Fibroblast of peridontal ligament (primary cell): ENCODE measurements around the gene HPS1.

Source experiments
- DNase-seq: peaks from one replicate; pipeline ENCODE4 v3.0.0-alpha.2; 2010; ENCODE audit errors: extremely low read depth

HPS1 gene

GRCh38 chr10:98389398-98389797, 57.3 kb downstream of the HPS1 start:
- no peak for DNase-seq

GRCh38 chr10:98388101-98388655, 58.6 kb downstream of the HPS1 start:
- no peak for DNase-seq

GRCh38 chr10:98384531-98385133, 62.1 kb downstream of the HPS1 start:
- DNase-seq = no peak

- DNase-seq = no peak
These were observed 62.9 kb downstream of the HPS1 start for GRCh38 chr10:98383869-98384268.

GRCh38 chr10:98383134-98383667, 63.5 kb downstream of the HPS1 start:
- peak; percentile 80 for DNase-seq

DNA sequence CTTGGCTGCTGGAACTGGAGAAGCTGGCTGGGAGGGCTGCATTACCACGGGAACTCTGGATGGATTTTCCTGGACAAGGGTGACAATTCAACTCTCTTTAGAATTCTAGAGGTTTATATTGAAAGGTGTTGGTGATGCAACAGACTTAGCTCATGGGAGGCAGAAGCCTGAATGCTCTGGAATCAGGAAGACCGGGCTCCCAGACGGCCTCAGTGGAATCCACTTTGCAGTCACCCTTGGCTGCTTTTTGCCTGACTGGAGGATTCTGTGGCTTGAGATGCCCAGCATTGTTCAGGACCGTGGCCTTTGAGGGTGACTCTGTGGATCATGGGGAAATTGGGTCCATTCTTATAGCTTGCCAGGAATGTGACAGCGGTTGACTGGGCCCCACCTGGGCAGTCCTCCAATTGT, 64.0 kb downstream of the HPS1 start:
- DNase-seq = no peak

DNA sequence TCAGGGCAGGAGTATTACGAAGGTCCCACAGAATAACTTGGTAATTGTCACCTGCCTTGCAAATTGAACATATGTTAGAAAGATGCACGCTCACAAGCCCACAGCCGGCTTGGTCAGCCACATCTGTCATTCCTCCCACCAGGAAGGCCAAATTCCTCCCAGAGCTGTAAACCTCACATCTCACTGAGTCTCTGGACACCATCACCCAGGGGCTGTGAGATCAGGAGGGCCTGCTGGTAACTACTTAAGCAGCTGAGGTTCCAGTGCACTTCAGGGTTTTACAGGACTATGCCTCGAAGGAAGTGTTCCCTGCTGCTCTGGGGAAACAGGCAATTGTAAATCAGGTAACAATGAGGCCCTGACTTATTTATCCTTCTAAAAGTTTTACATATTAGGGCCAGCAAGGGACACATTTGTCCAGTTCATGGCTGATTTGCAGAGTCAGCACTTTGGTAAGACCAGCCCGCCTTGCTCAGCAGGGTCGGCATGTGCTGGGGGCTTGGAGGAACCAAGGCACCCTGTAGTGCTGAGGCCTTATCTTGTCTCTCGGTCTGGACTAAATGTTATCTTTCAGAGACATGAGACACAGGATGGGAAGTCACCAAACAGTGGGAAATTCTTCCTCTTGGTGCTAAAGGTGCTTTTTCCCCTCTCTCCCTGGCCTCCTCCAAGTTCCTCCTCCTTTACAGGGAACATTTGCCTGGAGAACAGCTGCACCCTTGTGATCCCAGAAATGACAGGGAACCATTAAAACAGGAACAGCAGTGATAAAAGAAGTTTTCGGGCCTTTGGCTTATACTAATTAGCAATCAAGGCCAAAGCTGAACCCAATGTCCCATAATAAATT, 66.0 kb downstream of the HPS1 start:
- DNase-seq = no peak

DNA sequence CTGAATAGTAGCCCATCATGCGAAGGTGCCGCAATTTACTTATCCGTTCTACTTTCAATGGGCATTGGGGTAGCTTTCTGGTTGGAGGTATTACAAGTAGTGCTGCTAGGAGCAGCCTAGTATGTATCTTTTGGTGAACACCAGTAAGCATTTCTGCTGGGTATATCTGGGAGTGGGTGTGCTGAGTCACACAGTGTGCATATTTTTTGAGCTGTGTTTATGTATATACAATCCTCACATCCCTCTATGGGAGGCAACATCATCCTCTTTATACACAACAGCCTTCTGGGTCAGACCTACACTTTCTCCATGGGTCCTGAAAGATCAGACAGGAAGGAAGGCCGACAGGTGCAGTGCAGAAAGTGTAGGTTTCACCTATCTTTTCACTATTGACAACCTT, 68.0 kb downstream of the HPS1 start:
- peak; percentile 33 for DNase-seq

DNA sequence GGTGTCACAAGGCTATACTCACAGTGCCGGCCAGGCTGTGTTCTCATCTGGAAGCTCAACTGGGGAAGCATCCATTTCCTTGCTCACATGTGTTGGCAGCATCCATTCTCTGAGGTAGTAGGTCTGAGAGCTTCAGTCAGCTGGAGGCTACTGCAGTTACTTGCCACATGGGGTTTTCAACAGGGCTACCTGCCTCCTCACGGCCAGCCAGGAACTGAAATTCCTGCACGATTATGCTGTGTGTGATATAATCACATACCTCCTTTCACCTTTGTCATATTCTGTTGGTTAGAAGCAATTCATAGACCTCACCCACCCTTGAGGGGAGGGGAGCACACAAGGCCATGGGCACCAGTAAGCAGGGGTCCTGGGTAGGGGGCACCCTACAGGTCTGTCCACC, 69.2 kb downstream of the HPS1 start:
- no peak for DNase-seq

- peak; percentile 31 for DNase-seq
These were observed 69.7 kb downstream of the HPS1 start for GRCh38 chr10:98377001-98377400.

GRCh38 chr10:98376485-98376884, 70.2 kb downstream of the HPS1 start:
- DNase-seq = peak; percentile 39

DNA sequence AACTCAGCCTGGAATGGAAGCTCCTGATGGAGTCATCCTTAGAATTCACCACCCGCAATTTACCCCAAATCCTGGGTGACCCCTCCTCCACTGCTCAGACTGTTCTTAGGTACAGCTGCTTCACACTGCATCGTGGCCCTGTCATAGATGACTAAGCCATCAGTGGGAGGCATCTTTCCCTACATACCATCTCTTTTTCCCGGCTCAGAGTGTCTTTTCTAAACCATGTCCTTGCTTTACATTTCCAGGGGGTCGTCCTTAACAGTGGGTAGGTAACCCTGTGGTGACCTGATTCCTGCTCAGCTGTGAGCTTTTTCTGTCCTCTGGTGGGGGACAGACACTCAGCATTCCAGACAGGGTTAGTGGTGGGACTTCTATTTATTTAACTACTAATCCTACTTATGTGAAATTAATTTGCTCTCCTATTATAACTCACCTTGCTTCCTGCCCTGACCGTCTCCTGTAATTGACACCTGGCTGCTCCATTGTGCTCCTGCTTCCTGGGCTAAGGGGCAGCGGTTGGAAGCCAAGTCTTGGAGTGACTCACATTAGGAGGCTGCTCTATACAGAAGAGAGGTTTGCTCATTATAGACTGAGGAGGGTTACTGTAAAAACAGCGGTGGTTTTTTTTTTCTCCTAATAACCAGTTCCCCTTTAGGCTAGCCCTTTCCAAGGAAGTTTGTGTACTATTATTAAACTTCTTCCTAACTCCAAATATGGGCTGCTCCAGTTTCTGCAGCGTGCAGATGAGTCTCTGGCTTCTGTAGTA, 72.3 kb downstream of the HPS1 start:
- DNase-seq = peak; percentile 50

GRCh38 chr10:98373260-98374040, 73.3 kb downstream of the HPS1 start:
- no peak for DNase-seq

- no peak for DNase-seq
These were observed 75.6 kb downstream of the HPS1 start for GRCh38 chr10:98370831-98371820.

GRCh38 chr10:98369801-98370200, 76.9 kb downstream of the HPS1 start:
- no peak for DNase-seq

DNA sequence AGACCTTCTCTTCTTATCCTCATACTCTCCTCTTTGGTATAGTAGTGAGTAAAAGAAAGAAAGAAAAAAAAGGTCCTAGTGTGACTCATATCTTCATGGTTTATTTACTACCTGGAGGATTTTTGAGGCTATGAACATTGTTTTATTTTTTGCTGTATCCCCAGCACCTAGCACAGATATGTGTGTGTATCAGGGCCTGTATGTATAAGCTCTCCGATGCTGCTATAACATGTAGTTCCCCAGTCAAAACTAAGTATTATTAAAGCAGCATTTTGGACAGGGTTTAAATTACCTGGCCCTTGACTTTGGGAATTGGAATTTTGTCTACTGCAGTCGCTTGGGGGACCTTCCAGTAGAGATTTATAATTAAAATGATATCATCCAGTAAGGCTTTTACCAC, 78.1 kb downstream of the HPS1 start:
- no peak for DNase-seq

- no peak for DNase-seq
These were observed 78.9 kb downstream of the HPS1 start for GRCh38 chr10:98367604-98368451.
